ENCODE results near the gene CEP112.

Gene CEP112

DNA sequence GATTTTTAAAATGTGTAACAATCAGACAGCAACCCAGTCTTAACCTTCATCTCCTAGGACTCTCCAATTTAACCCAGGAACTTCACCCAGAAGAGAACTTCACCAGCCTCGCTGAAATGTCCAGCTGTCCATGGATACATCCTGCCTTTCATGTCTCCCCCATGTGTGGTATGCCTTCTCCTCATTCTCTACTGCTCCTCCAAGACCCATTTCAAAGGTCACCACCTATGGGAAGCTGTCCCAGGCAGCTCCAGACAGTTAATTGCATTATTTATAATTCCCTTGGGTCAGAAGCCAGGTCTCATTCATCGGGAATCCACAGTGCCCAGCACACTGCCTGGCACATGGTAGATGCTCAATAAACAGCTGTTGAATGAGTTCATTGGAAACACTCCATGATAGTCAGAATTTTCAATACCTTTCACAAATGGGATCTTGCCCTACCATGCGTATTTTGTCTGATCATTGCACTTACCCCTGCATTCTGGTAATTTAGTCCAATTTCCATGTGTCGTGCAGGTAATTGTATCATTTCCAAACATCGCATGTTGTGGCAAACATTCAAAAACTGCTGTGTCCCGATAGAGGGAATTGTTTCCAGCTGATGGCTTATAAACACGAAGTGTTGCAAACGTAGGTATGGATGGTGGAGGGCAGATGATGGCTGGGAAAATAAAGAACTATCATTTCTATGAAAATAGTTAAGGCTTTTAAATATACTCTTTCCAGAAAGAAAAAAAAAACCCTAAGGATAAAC lies 28.3 kb upstream of the CEP112 start:
- TF ChIP-seq, protein P1, sequence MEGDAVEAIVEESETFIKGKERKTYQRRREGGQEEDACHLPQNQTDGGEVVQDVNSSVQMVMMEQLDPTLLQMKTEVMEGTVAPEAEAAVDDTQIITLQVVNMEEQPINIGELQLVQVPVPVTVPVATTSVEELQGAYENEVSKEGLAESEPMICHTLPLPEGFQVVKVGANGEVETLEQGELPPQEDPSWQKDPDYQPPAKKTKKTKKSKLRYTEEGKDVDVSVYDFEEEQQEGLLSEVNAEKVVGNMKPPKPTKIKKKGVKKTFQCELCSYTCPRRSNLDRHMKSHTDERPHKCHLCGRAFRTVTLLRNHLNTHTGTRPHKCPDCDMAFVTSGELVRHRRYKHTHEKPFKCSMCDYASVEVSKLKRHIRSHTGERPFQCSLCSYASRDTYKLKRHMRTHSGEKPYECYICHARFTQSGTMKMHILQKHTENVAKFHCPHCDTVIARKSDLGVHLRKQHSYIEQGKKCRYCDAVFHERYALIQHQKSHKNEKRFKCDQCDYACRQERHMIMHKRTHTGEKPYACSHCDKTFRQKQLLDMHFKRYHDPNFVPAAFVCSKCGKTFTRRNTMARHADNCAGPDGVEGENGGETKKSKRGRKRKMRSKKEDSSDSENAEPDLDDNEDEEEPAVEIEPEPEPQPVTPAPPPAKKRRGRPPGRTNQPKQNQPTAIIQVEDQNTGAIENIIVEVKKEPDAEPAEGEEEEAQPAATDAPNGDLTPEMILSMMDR (conservative IDR thresholded peaks at IDR 0.05), result no peak
- no peak for TF ChIP-seq ZFX (IDR thresholded peaks at IDR 0.05)
- H3K27ac ChIP-seq, result no peak overlapping the region

DNA sequence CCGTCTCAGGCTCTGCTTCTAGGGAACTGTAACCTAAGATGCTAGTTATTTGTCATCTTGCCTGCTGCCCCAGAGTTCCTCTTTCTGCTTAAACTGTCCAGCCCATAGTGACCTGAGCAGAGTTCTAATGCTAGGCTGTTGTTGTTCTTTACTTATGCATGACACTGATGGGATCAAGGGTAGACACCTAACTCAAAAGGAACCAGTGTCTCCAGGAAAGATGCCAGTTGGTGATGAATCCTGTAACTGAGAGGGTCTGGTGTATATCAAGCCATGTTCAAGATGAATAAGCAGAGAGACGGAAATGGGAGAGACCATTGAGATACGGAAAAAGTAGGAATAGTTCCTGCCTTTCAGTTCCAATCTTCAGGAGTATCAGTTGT lies 23.6 kb upstream of the CEP112 start:
- H3K27ac ChIP-seq, result no peak overlapping the region
- TF ChIP-seq, protein P1 (conservative IDR thresholded peaks at IDR 0.05), result no peak
- no peak for TF ChIP-seq ZFX (IDR thresholded peaks at IDR 0.05)

DNA sequence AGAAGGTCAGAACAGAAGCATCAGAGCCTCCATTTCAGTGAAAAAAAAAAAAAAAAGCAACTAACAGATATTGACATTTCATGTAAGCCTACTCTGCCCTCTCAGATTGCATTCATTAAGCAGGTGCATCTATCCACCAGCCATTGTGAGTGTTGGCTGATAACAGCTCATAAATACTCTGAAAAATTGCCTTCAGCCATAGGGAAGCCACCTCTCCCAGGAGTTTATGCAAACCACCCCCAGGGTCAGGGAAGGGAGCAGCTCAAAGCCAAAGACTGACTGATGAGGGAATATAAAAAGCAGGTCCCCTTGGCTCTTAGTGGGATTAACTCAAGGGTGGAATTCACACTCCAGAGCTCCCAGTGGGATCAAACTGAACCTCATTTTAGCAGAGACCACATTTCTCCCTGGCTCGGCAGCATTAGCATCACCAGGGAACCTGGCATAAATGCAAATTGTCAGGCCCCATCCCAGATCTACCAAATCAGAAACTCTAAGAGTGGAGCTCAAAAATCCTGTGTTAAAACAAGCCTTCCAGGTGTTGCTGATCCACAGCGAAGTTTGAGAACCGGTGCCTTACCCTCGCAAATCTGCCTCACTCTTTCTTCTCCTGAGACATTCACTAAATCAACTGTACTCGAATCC lies 23.1 kb upstream of the CEP112 start:
- TF ChIP-seq, protein P1 (conservative IDR thresholded peaks at IDR 0.05), result no peak
- TF ChIP-seq ZFX (IDR thresholded peaks at IDR 0.05), result no peak
- H3K27ac ChIP-seq, result no peak overlapping the region

DNA sequence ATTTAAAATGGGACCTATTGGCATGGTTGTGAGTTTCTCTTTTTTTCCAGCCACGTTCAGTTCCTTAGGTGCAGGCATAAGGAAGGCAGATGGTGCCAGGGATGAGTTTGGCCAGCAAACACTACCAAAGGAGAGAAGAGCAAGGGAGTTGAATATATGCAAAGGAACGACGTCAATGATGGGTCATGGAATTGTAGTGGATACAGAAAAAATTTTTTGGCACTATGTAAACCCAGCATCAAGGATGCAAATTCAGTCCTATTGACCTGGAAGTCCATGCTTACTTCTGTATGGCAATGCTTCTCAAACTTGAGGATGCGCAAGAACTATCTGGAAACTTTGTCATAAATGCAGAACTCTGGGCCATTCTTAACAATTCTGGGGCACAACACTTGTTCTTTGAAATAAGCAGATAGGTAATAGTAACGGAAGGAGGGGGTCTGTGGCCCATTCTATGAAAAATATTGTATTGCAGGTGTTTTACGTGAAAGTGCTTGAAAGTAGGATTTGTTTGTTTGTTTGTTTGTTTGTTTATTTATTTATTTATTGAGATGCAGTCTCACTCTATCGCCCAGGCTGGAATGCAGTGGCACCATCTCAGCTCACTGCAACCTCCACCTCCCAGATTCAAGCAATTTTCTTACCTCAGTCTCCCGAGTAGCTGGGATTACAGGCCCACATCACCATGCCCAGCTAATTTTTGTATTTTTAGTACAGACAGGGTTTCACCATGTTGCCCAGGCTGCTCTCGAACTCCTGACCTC lies 19.3 kb upstream of the CEP112 start:
- TF ChIP-seq, protein P1 (conservative IDR thresholded peaks at IDR 0.05), result no peak
- no peak for TF ChIP-seq ZFX (IDR thresholded peaks at IDR 0.05)
- no peak overlapping the region for H3K27ac ChIP-seq

DNA sequence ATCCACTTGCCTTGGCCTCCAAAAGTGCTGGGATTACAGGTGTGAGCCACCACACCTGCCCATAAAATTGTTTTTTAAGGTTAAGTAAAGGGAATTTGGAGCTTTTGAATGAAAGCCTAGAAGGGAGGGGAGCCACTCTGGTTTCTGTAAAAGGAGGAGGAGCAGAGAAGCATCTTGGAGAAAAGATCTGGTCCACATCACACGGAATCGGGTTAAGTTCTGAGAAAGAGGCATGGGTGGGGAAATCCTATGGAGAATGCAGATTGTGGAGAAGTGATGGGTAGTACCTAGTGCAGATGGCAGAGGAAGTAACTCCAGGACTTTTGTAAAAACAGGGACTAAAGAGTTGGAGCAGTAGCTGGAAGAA lies 18.3 kb upstream of the CEP112 start:
- TF ChIP-seq ZFX (IDR thresholded peaks at IDR 0.05), result no peak
- TF ChIP-seq, protein P1 (conservative IDR thresholded peaks at IDR 0.05), result no peak
- H3K27ac ChIP-seq, result no peak overlapping the region

DNA sequence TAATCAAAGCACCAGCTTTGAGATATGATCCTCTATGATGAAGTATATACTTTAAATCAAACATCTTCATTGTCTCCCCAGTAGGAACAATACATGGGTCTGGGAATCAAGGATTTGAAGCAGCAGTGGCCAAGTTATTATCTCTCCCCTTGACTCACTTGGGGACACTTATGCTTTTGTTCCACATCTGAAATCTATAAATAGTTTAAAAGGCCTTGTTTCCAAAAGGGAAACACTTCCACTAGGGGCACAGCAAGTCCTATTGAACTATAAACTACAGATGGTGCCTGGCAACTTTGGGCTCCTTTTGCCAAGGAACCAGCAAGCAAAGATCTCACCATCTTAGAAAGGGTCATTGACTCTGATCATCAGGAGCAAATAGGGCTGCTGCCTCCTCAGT lies 16.0 kb upstream of the CEP112 start:
- TF ChIP-seq ZFX (IDR thresholded peaks at IDR 0.05), result no peak
- TF ChIP-seq, protein P1 (conservative IDR thresholded peaks at IDR 0.05), result no peak
- H3K27ac ChIP-seq, result no peak overlapping the region

All from C4-2B (cell line).